Measurements from ENCODE around the gene NCBP3.
"Not testable (repeated sequence)": the region's sequence is repeated elsewhere in the genome, so short reads cannot be mapped to it uniquely, and the experiment has no call there.

The NCBP3 gene

DNA sequence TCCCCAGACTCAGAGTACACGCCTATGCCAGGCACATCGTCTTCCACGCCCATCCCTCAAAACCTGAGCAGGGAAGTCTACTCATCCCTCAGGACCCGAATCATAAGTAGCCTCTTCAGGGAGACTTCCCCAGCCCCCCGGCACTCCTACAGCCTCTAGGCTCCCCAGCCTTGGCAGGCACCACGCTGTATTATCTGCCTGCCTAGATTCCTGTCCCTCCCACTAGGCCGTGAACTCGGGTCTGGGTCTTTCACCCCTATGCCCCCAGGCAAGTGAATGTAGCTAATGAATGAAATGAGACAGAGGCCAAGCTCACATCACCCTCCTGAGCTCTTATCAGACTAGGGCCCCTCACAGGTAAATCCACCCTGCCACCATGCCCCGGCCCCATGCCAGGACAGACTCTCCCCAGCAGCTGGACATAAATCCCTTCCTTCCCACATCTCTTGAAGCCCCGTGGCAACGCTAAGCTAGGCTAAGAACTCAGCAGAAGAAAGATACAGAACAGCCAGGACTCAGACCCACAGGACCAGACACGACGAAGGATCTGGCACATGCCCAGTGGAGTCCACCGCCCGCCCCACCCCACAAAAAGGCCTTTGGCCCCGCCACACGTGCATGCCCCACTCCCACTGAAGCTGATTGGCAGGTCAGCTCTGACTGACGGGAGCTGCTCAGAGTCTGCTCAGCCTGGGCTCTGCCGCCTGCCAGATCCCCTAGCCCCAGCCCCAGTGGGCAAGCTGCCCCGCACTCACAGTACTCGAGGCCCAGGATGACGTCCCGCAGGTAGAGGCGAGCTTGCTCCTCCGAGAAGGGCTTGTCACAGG, 33.8 kb upstream of the NCBP3 start:
- no peak for DNase-seq

DNA sequence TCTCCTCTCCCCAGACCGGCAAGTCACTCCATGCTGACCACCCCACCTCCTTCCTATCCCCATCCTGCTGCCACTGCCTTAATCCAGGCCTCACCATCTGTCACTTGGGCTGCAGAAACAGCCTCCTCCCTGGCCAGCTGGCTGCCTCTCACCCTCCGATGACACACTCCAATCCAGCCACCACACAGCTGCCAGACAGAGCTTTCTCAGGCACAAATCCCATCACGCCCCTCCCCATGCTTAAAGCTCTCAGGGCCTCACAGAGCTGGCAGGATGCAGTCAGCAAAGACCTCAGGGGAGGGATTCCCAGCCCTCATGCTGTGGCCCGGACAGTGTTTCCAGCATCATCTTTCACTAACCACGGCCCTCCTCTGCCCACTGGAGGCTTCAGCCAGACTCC, 33.1 kb upstream of the NCBP3 start:
- no peak for DNase-seq

DNA sequence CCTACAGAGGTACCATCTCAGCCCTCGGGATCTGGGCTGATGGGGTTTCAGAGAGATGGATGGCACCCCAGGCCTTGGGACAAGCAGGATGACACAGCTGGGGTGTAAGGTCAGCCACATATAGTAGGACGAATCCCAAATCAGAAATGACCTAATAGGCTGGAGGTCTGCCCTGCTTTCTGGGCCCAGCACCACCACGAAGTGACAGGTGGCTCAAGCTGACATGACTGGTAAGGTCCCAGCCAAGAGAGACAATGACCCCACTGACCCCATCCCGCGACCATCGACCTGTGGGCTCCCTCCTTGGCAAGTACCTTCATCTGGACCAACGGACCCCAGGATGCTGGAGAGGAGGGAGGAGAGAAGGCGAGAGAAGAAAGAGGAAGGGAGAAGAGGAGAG, 31.2 kb upstream of the NCBP3 start:
- no peak for DNase-seq

DNA sequence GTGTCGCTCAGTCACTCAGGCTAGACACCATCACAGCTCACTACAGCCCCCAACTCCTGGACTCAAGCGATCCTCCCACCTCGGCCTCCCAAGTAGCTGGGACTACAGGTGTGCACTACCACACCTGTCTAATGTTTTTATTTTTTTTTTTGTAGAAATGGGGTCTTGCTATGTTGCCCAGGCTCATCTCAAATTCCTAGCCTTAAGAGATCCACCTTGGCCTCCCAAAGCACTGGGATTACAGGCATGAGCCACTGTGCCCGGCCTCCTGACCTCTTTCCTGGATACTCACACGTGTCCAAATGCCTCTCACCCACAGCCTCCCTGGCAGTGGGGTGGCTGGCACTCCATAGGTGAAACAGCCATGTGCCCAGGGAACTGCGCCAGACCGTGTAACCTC, 29.3 kb upstream of the NCBP3 start:
- DNase-seq, result no peak

GRCh38 chr17:3873862-3874261, 27.8 kb upstream of the NCBP3 start:
- no peak for DNase-seq

- DNase-seq, result peak; percentile 82
Measured at GRCh38 chr17:3870871-3871306, 24.8 kb upstream of the NCBP3 start.

- DNase-seq, result no peak
Measured at GRCh38 chr17:3867606-3868005, 21.6 kb upstream of the NCBP3 start.

DNA sequence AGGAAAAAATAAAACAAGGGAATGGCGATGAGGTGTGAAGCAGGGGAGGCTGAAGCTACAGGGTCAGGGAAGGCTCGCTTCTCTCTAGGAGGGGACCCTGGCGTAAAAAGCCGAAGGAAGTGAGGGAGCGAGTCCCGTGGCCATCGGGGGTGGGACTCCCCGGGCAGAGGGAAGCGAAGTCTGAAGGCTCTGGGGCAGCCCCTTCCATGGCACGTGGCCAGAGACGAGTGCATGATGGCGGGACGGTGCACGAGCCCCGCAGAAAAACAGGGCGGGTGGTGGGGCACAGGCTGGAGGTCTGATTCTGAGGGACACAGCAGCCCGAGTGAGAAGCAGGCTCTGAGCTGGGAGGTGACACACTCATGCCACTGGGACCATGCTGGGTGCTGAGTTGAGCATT, 21.1 kb upstream of the NCBP3 start:
- DNase-seq, result no peak

DNA sequence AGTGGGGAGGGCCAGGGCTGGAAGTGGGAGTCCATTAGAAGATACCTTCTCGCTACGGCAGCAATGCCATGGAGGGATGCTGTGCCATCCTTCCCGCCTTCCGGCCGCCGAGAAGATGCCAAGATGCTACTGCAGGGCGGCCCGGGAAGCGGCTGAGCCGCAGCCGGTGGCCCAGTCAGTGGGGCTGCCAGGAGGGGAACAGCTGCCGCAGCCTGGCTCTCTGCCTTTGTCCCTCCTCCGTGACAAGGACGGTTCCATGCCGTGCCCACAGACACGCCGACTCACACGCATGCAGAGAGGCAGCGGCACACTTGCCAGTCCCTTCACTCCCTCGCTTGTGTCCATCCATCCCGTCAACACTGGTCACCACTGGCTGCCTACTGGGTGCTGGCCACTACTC, 20.2 kb upstream of the NCBP3 start:
- no peak for DNase-seq

GRCh38 chr17:3865176-3865575, 19.1 kb upstream of the NCBP3 start:
- no peak for DNase-seq

GRCh38 chr17:3864534-3864933, 18.5 kb upstream of the NCBP3 start:
- DNase-seq, result no peak

DNA sequence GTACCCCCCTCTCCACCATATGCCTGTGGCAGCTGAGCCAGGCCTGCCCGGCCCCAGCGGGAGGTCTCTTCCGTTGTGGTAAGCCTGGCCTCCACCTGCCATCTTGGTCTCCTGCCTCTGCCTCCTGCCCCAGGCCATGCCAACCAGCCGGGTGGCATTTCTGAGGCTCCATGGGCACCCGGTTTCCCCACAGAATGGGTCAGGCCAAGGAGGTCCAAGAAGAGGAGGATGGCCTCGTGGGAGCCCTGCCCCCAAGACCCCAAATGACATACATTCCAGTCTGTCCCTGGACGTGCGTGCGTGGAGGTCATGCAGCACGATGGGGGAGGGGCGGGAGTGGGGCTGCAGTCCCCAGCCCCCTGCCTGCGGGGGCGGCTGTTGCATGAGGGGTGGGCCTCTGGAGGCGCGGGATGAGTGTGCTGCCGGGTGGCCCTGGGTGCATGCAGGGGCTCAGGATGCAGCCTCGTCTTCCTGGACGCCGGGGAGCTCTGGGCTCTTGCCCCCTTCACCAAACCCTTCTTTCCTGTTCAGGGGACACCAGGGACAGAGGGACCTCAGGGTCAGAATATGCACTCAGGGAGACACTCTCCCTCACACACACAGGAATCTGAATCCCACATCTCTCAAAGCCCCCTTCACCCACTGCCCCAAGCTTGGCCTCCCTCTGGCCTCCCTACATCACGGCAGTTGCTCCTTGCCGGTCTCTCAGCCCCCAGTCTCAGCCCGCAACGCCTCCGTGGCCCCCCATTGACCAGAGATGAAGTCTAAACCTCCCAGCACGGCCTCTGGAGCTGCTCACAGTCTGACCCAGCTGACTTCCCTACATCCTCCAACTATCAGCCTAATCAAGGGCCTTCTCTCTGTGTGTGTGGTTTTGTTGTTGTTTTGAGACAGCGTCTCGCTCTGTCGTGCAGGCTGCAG, 16.0 kb upstream of the NCBP3 start:
- no peak for DNase-seq

DNA sequence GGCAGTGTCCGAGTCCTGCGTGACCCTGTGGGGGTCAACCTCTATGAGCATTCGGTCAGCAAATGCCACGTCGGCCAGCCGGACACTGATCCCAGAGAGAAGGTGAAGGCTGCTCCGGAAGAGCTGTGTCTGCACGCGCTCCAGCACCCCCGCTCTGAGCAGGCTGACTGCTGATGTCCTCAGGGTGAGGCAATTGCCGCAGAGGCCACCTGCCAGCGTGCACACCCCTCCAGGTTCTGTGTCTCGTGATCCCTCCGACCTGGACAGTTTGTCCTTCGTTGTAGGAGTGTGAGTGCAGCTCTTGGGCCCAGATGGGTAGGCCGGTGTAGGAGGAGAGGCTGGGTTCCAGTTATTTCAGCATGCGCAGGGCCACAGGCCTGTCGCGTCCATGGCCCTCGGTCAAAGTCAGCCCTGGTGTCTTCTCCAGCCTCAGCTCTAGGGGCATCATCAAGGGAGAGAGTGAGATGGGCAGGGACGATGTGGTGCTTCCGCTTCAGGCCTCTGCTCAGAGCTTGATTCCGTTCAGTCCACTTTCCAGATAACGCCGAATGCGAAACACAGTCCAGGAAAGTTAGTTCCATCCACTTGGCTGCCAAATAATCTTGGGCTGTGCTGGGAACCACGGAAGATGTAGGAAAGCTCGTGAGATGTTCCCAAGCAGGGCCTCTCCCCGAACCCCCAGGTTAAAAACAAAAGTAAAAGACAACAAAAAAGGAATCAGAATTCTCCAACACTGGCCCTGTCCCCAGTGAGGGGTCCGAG, 15.1 kb upstream of the NCBP3 start:
- no peak for DNase-seq

- DNase-seq, result no peak
Measured at GRCh38 chr17:3859940-3860339, 13.9 kb upstream of the NCBP3 start.

- DNase-seq, result no peak
Measured at GRCh38 chr17:3857261-3858105, 11.4 kb upstream of the NCBP3 start.

GRCh38 chr17:3854204-3854603, 8.2 kb upstream of the NCBP3 start:
- not testable (repeated sequence) for DNase-seq

GRCh38 chr17:3852561-3852960, 6.5 kb upstream of the NCBP3 start:
- DNase-seq, result no peak

DNA sequence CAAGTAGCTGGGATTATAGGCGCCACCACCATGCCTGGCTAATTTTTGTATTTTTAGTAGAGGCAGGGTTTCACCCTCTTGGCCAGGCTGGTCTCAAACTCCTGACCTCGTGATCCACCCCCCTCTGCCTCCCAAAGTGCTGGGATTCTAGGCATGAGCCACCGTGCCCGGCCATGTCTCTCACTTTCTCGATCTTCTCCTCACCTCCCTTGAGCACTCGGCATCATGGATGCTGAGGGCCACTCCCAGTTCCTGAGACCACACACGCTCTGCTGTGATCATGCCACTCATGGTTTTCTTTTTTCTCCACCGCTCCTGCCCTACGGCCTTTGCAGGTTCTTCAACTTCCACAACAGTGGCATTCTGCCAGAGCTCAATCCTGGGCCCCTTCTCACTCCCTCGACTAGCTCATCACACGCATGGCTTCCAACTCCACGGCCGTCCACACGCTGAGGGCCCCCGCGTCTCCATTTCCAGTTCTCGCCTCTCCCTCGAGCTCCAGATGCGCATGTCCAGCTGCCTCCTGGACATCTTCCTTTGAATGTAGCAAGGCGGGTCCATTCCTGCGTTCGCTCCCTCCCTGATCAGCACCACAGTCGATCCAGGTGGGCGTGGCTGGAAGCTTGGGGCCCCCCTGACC, 5.5 kb upstream of the NCBP3 start:
- no peak for DNase-seq

- no peak for DNase-seq
Measured at GRCh38 chr17:3848229-3848835, 2.3 kb upstream of the NCBP3 start.

DNA sequence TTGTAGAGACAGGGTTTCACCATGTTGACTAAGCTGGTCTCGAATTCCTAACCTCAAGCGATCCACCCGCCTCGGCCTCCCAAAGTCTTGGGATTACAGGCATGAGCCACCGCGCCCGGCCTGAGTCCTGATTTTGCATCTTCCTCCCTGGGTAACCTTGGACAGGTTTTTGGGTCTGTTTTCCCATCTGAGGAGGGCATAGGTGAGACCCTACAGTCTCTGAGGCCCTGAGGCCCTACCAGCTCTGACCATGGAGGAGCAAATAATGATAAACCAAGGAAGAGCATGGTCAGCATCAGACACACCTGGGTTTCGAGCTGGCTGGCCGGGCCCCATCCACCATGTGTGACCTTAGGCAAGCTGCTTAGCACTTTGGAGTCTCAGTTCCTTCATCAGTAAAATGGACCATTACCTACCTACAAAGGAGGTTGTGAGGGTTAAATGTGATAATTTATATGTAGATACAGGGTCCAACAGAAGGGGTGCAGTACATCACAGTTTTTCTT, 1.2 kb upstream of the NCBP3 start:
- no peak for DNase-seq

Measured in hematopoietic multipotent progenitor cell treated with erythropoietin and hydrocortisone succinate and interleukin-3 and kit ligand, for 6 days (in vitro differentiated cells).